Body of pancreas (tissue), 4 donors: Measurements from ENCODE around the gene GLIPR1. TPM values are rescaled to one million over a fixed set of nuclear protein-coding genes. Genes with fewer than 3 reads are reported as not detected.

Experiments used
- ATAC-seq: fragments of 150-250 bp; one replicate; pipeline ENCODE4 v1.9.1; 2016
- DNase-seq, 4 donors: peaks; one replicate each; pipeline ENCODE4 v3.0.0-alpha.2; 2019
- H3K27ac ChIP-seq, 4 donors: fragments of 200-600 bp; sonication (generic); 1 replicate in 3 of 4; 2 replicates in 1 of 4; pipeline versions ENCODE4 v1.5.1 to v1.6.1; 2016 to 2019; ENCODE audit warnings: mild to moderate bottlenecking in 1 of 4, mixed read lengths in 1 of 4, moderate library complexity in 1 of 4
- H3K27me3 ChIP-seq, 2 donors: fragments of 200-600 bp; sonication (generic); one replicate each; pipeline ENCODE4 v1.6.0; 2016; ENCODE audit warnings: mild to moderate bottlenecking in 1 of 2
- H3K36me3 ChIP-seq, 2 donors: fragments of 200-600 bp; sonication (generic); replicated peaks in 1 of 2; 2 replicates each; pipeline ENCODE4 v1.5.1; 2016; ENCODE audit warnings: low read depth in 2 of 2; ENCODE audit not compliant: insufficient read depth in 1 of 2
- H3K4me1 ChIP-seq: fragments of 200-600 bp; sonication (generic); one replicate; pipeline ENCODE4 v1.6.0; 2016
- H3K4me3 ChIP-seq, 2 donors: fragments of 200-600 bp; sonication (generic); 1 replicate in 1 of 2; 2 replicates in 1 of 2; pipeline ENCODE4 v1.5.1; 2016 to 2019
- H3K9me3 ChIP-seq, 3 donors: fragments of 200-600 bp; sonication (generic); 1 replicate in 2 of 3; 2 replicates in 1 of 3; pipeline ENCODE4 v1.5.1; 2016
- POLR2A ChIP-seq, 3 donors: fragments of 450-650 bp; IDR thresholded peaks; one replicate each; pipeline ENCODE4 v1.6.1; 2016; ENCODE audit warnings: antibody characterized with exemption in 3 of 3, mild to moderate bottlenecking in 2 of 3
- WGBS, 2 donors: methylation state at CpG; one replicate each; pipeline ENCODE4 v1.1.5; 2017; 5-methylcytosine and 5-hydroxymethylcytosine counted together
- intact Hi-C: fragments of 100-400 bp; cut with DNase I; formaldehyde crosslinking; loops from one replicate; pipeline ENCODE4 v1.15.1; 2023
- total RNA-seq, 2 donors: library from RNA; depleted of rRNA; stranded (reverse); fragments of >200 nt; gene quantifications; one replicate each; pipeline ENCODE4 v1.1.0, GENCODE V29; 2016
- TF ChIP-seq, protein P1 (sequence below), 7 experiments: fragments of 450-650 bp in 4 of 7; fragments of 200-600 bp in 3 of 7; sonication (generic) in 3 of 7; IDR thresholded peaks; one replicate each; pipeline ENCODE4 v1.5.1; 2016 to 2019; ENCODE audit warnings: antibody characterized with exemption in 7 of 7

Gene GLIPR1
- total RNA-seq, 2 donors from 2014 or later, result 5.4 to 6.3 TPM

DNA sequence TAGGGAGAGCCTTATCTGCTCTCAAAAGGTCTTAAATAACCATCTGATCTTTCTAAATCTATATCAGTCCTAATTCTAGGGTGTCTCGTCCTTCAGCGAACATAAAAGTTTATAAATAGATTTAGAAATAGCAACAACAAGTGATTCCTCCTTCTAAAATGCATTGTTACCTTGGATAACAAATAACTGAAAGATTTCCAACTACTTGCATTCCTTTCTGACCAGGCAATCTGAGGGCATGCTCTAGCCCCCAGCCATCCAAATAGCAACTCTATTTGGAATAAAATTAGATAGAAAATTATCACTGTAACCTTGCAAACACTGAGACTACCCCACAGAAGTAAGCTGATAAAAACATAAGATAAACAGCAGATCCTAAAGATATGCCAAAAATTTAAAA is 52.7 kb downstream of the GLIPR1 start:
- Histone ChIP-seq H3K9me3 (no peaks in the 10 kb centered on the region), H3K27me3 (no peaks in the 10 kb centered on the region), H3K27ac (no peak overlapping the region), H3K4me1 (no peaks in the 10 kb centered on the region), H3K36me3 (no peaks in the 10 kb centered on the region), H3K4me3 (no peak overlapping the region)
- no peak for TF ChIP-seq POLR2A (IDR thresholded peaks at IDR 0.05)
- TF ChIP-seq, protein P1, sequence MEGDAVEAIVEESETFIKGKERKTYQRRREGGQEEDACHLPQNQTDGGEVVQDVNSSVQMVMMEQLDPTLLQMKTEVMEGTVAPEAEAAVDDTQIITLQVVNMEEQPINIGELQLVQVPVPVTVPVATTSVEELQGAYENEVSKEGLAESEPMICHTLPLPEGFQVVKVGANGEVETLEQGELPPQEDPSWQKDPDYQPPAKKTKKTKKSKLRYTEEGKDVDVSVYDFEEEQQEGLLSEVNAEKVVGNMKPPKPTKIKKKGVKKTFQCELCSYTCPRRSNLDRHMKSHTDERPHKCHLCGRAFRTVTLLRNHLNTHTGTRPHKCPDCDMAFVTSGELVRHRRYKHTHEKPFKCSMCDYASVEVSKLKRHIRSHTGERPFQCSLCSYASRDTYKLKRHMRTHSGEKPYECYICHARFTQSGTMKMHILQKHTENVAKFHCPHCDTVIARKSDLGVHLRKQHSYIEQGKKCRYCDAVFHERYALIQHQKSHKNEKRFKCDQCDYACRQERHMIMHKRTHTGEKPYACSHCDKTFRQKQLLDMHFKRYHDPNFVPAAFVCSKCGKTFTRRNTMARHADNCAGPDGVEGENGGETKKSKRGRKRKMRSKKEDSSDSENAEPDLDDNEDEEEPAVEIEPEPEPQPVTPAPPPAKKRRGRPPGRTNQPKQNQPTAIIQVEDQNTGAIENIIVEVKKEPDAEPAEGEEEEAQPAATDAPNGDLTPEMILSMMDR (IDR thresholded peaks at IDR 0.05), result no peak
- ATAC-seq, result no peak
- no peak for DNase-seq
- WGBS, 2 donors, result 88 to 90% methylated on average over 2 of the region's 2 CpGs
- intact Hi-C loops, result loop anchor here (10.0 kb wide), 1 partner anchor 512 kb away; no protein-coding TSS in a partner anchor

DNA sequence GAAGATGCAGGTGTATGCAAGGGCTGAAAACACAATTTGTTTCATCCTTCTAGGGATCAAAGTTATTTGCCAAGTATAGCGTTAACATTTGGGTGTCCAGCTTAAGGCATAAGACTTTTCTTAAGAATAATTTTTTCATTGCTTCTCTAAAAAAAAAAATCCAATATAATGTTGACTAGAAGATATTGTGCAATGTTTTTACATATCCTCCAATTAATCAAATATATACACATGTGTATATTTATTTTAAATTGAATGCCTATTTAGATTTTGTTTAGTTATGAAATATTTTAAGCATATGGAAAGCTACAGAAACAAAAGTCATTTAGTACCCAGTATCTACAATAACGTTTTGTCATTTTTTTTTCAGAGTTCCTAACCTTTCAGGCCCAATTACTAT is 59.3 kb downstream of the GLIPR1 start:
- TF ChIP-seq, protein P1 (IDR thresholded peaks at IDR 0.05), result no peak
- TF ChIP-seq POLR2A (IDR thresholded peaks at IDR 0.05), result no peak
- H3K27me3 ChIP-seq, result no peaks in the 10 kb centered on the region
- no peaks in the 10 kb centered on the region for H3K4me1 ChIP-seq
- intact Hi-C loops, result loop anchor here (10.0 kb wide), 1 partner anchor 505 kb away; no protein-coding TSS in a partner anchor
- no peaks in the 10 kb centered on the region for H3K36me3 ChIP-seq
- no peak overlapping the region for H3K27ac ChIP-seq
- H3K9me3 ChIP-seq, result no peaks in the 10 kb centered on the region
- DNase-seq (no peak), ATAC-seq (no peak)
- WGBS, 2 donors, result 72 to 75% methylated on average over 2 of the region's 2 CpGs
- H3K4me3 ChIP-seq, result no peak overlapping the region

DNA sequence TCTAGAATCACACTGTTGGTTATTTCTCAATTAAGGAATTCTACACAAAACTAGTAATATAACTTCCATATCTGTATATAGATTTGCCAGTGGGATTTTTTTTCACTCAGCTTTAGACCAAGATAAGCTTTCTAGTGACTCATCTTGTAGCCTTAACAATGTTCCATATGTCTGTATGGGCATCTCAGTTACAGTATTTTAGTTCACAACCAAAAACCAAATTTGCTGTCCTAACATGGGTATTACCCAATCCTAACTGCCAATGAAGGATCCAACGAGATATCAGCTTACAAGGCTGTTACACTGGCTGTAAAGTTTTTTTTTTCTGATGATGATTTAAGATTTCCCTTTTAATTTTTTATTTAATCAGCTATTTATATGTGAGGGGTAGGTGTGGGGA is 62.4 kb downstream of the GLIPR1 start:
- no peak for ATAC-seq
- H3K4me1 ChIP-seq, result no peaks in the 10 kb centered on the region
- H3K4me3 ChIP-seq, result no peak overlapping the region
- no peaks in the 10 kb centered on the region for H3K9me3 ChIP-seq
- no peak overlapping the region for H3K27ac ChIP-seq
- TF ChIP-seq, protein P1 (IDR thresholded peaks at IDR 0.05), result no peak
- TF ChIP-seq POLR2A (IDR thresholded peaks at IDR 0.05), result no peak
- WGBS, 2 donors, result 75 to 81% methylated on average over 1 of the region's 1 CpG
- no peaks in the 10 kb centered on the region for H3K27me3 ChIP-seq
- intact Hi-C loops, result no loop called here
- no peak for DNase-seq
- no peaks in the 10 kb centered on the region for H3K36me3 ChIP-seq

- intact Hi-C loops, result no loop called here
- Histone ChIP-seq H3K27me3 (no peaks in the 10 kb centered on the region), H3K4me3 (no peak overlapping the region), H3K27ac (no peak overlapping the region), H3K36me3 (no peaks in the 10 kb centered on the region), H3K9me3 (no peaks in the 10 kb centered on the region), H3K4me1 (no peaks in the 10 kb centered on the region)
- ATAC-seq (no peak), DNase-seq (no peak)
- TF ChIP-seq POLR2A (IDR thresholded peaks at IDR 0.05), result no peak
- TF ChIP-seq, protein P1 (IDR thresholded peaks at IDR 0.05), result no peak
- WGBS, 2 donors, result 90 to 94% methylated on average over 1 of the region's 1 CpG
Observed at GRCh38 chr12:75543529-75543928, 63.0 kb downstream of the GLIPR1 start.

GRCh38 chr12:75545636-75546035 is 65.1 kb downstream of the GLIPR1 start:
- TF ChIP-seq POLR2A (IDR thresholded peaks at IDR 0.05), result no peak
- TF ChIP-seq, protein P1 (IDR thresholded peaks at IDR 0.05), result no peak
- Histone ChIP-seq H3K36me3 (no peaks in the 10 kb centered on the region), H3K27ac (no peak overlapping the region), H3K4me1 (peaks cover 7% of the 10 kb centered on the region), H3K4me3 (no peak overlapping the region), H3K27me3 (no peaks in the 10 kb centered on the region), H3K9me3 (no peaks in the 10 kb centered on the region)
- intact Hi-C loops, result no loop called here
- DNase-seq (no peak), ATAC-seq (no peak)
- 86 to 97% methylated on average over 1 of the region's 1 CpG for WGBS, 2 donors
